GM23248 (cell line): ENCODE results near the gene RELT. TPM values are rescaled to one million over a fixed set of nuclear protein-coding genes. Genes with fewer than 3 reads are reported as not detected.

Source experiments
- DNase-seq: peaks from one replicate; pipeline ENCODE4 v3.0.0-alpha.2; 2015
- H2AFZ ChIP-seq: fragments of 200-600 bp; sonication (generic); 2 replicates; pipeline ENCODE4 v1.6.1; 2016; ENCODE audit warnings: antibody characterized with exemption
- H3F3A ChIP-seq: fragments of 200-600 bp; sonication (generic); 2 replicates; pipeline ENCODE4 v1.6.1; 2016; ENCODE audit warnings: mild to moderate bottlenecking, antibody characterized with exemption, mixed run types; ENCODE audit not compliant: insufficient read depth
- H3K27ac ChIP-seq: fragments of 200-600 bp; sonication (generic); 2 replicates; pipeline ENCODE4 v1.5.1; 2016; ENCODE audit warnings: mild to moderate bottlenecking
- H3K27me3 ChIP-seq: fragments of 200-600 bp; sonication (generic); replicated peaks from 2 replicates; pipeline ENCODE4 v1.6.1; 2016; ENCODE audit warnings: mild to moderate bottlenecking; ENCODE audit not compliant: insufficient read depth
- H3K36me3 ChIP-seq: fragments of 200-600 bp; sonication (generic); 2 replicates; pipeline ENCODE4 v1.6.1; 2016; ENCODE audit warnings: low read depth, mild to moderate bottlenecking
- H3K4me1 ChIP-seq: fragments of 200-600 bp; sonication (generic); 2 replicates; pipeline ENCODE4 v1.6.1; 2016; ENCODE audit warnings: mild to moderate bottlenecking; ENCODE audit not compliant: insufficient read depth
- H3K4me2 ChIP-seq: fragments of 200-600 bp; sonication (generic); one replicate; pipeline ENCODE4 v1.6.1; 2016; ENCODE audit warnings: mild to moderate bottlenecking; ENCODE audit not compliant: unreplicated experiment
- H3K4me3 ChIP-seq: fragments of 200-600 bp; sonication (generic); 2 replicates; pipeline ENCODE4 v1.5.1; 2016; ENCODE audit warnings: mild to moderate bottlenecking
- H3K79me2 ChIP-seq: fragments of 200-600 bp; sonication (generic); 2 replicates; pipeline ENCODE4 v1.6.1; 2016; ENCODE audit warnings: mild to moderate bottlenecking; ENCODE audit not compliant: insufficient read depth
- H3K9ac ChIP-seq: fragments of 200-600 bp; sonication (generic); 2 replicates; pipeline ENCODE4 v1.6.1; 2016; ENCODE audit warnings: mild to moderate bottlenecking
- H3K9me2 ChIP-seq: fragments of 200-600 bp; sonication (generic); 2 replicates; pipeline ENCODE4 v1.6.1; 2016; ENCODE audit warnings: mixed run types, mild to moderate bottlenecking, moderate library complexity; ENCODE audit not compliant: insufficient read depth
- H3K9me3 ChIP-seq: fragments of 200-600 bp; sonication (generic); one replicate; pipeline ENCODE4 v1.6.1; 2017; ENCODE audit warnings: low read depth
- H4K20me1 ChIP-seq: fragments of 200-600 bp; sonication (generic); 2 replicates; pipeline ENCODE4 v1.6.0; 2016; ENCODE audit not compliant: insufficient read depth
- EZH2 ChIP-seq: fragments of 200-600 bp; sonication (generic); IDR thresholded peaks from 2 replicates; pipeline ENCODE4 v1.6.1; 2018; ENCODE audit warnings: antibody characterized with exemption, mild to moderate bottlenecking; ENCODE audit not compliant: insufficient read depth, poor library complexity, severe bottlenecking
- EZH2phosphoT487 ChIP-seq: fragments of 200-600 bp; sonication (generic); IDR thresholded peaks from 2 replicates; pipeline ENCODE4 v1.6.1; 2018; ENCODE audit warnings: antibody characterized with exemption, moderate library complexity, mild to moderate bottlenecking, low read depth; ENCODE audit not compliant: insufficient read depth
- WGBS, 2 experiments: methylation state at CpG; one replicate each; pipeline ENCODE4 v1.1.6; 2015 to 2017; ENCODE audit warnings: low lambda C conversion rate in 2 of 2, low coverage in 1 of 2; ENCODE audit errors: missing lambda C conversion rate in 2 of 2; 5-methylcytosine and 5-hydroxymethylcytosine counted together
- in situ Hi-C: fragments of 300-500 bp; cut with MboI; formaldehyde crosslinking; loops from 2 replicates; pipeline ENCODE4 v1.15.0; 2020
- polyA plus RNA-seq: library from polyadenylated mRNA; unstranded; fragments of >200 nt; fragmentation: Nextera tagmentation; extraction: Ambion mirVana; gene quantifications from 2 replicates; pipeline ENCODE4 v1.2.1, GENCODE V29; 2016
- total RNA-seq: library from RNA; depleted of rRNA; stranded (reverse); fragments of >200 nt; shearing (Covaris generic); gene quantifications from 2 replicates; pipeline ENCODE4 v1.2.3, GENCODE V29; 2014

RELT gene
- total and polyA plus RNA-seq, 2 experiments from 2014 or later = 2.9 to 8.2 TPM

- Histone ChIP-seq H3K4me3 (no peak overlapping the region), H2AFZ (no peak overlapping the region), H3K79me2 (no peaks in the 10 kb centered on the region), H3K9ac (no peak overlapping the region), H3K9me3 (no peaks in the 10 kb centered on the region), H3K36me3 (no peaks in the 10 kb centered on the region), H3K27ac (0 out of 2 replicates have a peak overlapping the region, but pooled peaks have one; percentile 17), H3K4me1 (peaks cover 20% of the 10 kb centered on the region), H3F3A (peaks cover 14% of the 10 kb centered on the region; the same call in 1 of the 2 replicates), H3K4me2 (no peak overlapping the region), H3K9me2 (no peaks in the 10 kb centered on the region), H4K20me1 (no peaks in the 10 kb centered on the region), H3K27me3 (no peaks in the 10 kb centered on the region)
- TF ChIP-seq EZH2 (no peak), EZH2phosphoT487 (no peak)
- DNase-seq = peak; percentile 65
- in situ Hi-C loops = no loop called here
- WGBS, 2 experiments = 67% methylated on average over 3 of the region's 3 CpGs
Observed at GRCh38 chr11:73401217-73401923, 25.2 kb downstream of the RELT start.

DNA sequence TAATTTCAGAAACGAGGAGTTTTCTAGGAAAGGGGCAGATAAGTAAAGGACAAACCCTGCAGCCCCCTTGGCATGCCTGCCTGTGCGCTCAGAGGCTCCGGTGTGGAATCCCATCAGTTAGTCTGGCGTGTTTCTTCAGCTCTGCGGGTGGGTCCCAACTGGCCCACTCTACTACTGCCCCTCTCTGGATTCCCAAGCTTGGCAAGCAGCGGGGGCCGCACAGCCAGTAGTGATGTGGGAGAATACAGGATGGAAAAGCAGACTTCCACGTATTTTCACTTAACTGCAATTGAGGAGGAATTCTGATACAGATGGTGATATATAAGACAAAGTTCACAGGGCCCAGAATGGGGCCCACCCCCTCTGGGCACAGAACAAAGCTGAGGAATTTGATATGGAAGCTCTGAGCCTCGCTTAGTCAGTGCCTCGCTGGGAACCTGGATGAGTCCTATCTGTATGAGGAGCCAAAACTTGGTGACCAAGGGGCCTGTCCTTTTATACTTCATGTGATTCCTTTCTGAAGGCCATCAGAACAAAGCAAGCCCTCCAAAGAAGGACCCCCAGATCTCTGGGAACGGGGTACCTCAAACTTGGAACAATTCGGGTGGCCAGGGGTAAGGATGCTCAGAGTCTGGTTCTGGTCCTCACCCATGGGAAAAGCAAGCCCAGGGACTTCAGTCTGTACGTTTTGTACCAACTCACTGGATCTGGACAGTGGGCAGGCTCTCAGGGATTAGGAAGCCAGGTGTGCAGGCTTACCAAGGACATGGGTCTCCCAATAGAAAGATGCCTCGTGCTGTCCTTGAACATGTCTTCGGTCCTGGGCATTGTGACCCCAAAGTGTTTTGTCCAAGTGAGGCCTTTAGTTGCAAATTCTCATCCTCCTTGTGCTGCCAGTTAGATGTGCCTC is 26.0 kb downstream of the RELT start:
- in situ Hi-C loops = no loop called here
- DNase-seq = peak; percentile 38
- no peaks in the 10 kb centered on the region for H3K9me3 ChIP-seq
- no peaks in the 10 kb centered on the region; the same call in 1 of the 2 replicates for H3K36me3 ChIP-seq
- TF ChIP-seq EZH2phosphoT487 (no peak), EZH2 (no peak)
- WGBS, 2 experiments = 77 to 79% methylated on average over 15 of the region's 15 CpGs
- no peak overlapping the region for H3K9ac ChIP-seq
- no peaks in the 10 kb centered on the region for H3K79me2 ChIP-seq
- no peak overlapping the region for H3K4me2 ChIP-seq
- H4K20me1 ChIP-seq = no peaks in the 10 kb centered on the region
- no peak overlapping the region for H2AFZ ChIP-seq
- H3K9me2 ChIP-seq = no peaks in the 10 kb centered on the region
- H3K4me1 ChIP-seq = peaks cover 20% of the 10 kb centered on the region
- H3K4me3 ChIP-seq = no peak overlapping the region
- no peaks in the 10 kb centered on the region for H3K27me3 ChIP-seq
- H3K27ac ChIP-seq = no peak overlapping the region
- H3F3A ChIP-seq = peaks cover 14% of the 10 kb centered on the region; the same call in 1 of the 2 replicates

DNA sequence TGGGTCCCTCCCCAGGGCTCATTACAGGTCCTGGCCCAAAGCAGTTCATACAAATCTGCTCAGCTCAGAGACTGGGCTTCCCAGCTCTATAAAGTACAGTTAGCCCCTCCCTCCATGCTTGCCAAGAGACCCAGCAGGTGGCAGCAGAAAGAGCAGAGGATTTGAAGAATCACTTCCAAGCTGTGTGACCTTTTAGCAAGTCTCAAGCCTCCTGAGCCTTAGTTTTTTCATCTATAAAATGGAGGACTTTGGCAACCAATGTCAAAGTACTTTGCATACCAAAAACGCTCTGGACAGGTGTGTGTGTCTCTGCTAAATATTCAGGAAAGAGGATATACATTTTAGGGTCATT is 26.6 kb downstream of the RELT start:
- Histone ChIP-seq H3K4me3 (no peak overlapping the region), H3F3A (peaks cover 14% of the 10 kb centered on the region; the same call in 1 of the 2 replicates), H2AFZ (no peak overlapping the region), H3K4me1 (peaks cover 20% of the 10 kb centered on the region), H4K20me1 (no peaks in the 10 kb centered on the region), H3K27me3 (no peaks in the 10 kb centered on the region), H3K4me2 (no peak overlapping the region), H3K27ac (no peak overlapping the region), H3K36me3 (no peaks in the 10 kb centered on the region; the same call in 1 of the 2 replicates), H3K9ac (no peak overlapping the region), H3K79me2 (no peaks in the 10 kb centered on the region), H3K9me2 (no peaks in the 10 kb centered on the region), H3K9me3 (no peaks in the 10 kb centered on the region)
- no peak for TF ChIP-seq EZH2
- no peak for TF ChIP-seq EZH2phosphoT487
- peak; percentile 38 for DNase-seq
- in situ Hi-C loops = no loop called here
- WGBS, 2 experiments = 49 to 73% methylated on average over 1 of the region's 1 CpG

DNA sequence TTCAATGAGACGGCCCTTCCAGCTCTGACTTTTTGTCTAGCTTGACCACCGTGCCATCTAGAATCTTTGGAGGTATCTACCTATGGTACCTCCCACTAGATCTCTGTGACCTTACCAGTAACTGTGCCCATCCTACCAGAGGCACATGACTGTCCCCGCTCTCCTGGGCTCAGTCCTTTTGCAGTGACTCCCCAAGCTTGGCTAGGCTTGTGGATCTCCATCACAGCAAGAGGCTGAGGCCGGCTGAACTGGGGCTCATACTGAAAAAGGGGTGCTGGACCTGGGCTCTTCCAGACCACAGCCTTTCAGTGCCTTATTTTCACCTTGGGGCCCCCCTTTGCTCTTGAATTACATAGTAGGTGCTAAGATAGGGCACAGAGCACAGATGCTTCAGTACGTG is 27.3 kb downstream of the RELT start:
- in situ Hi-C loops = no loop called here
- Histone ChIP-seq H3K4me2 (no peak overlapping the region), H3K9ac (no peak overlapping the region), H4K20me1 (no peaks in the 10 kb centered on the region), H3K9me3 (no peaks in the 10 kb centered on the region), H3K4me1 (peaks cover 20% of the 10 kb centered on the region), H3K4me3 (no peak overlapping the region), H3K36me3 (no peaks in the 10 kb centered on the region; the same call in 1 of the 2 replicates), H3K9me2 (no peaks in the 10 kb centered on the region), H3F3A (peaks cover 14% of the 10 kb centered on the region; the same call in 1 of the 2 replicates), H3K79me2 (no peaks in the 10 kb centered on the region), H3K27me3 (no peaks in the 10 kb centered on the region), H2AFZ (no peak overlapping the region), H3K27ac (no peak overlapping the region)
- TF ChIP-seq EZH2phosphoT487 (no peak), EZH2 (no peak)
- 95 to 97% methylated on average over 5 of the region's 5 CpGs for WGBS, 2 experiments
- DNase-seq = no peak
